Panc1 (cell line): ENCODE measurements around the gene TREM1. TPM values are rescaled to one million over a fixed set of nuclear protein-coding genes. Genes with fewer than 3 reads are reported as not detected.

Experiments
- ATAC-seq: fragments of 200-7000 bp; cut with Tn5 transposase; 2 replicates; pipeline ENCODE4 v1.9.1; 2020; ENCODE audit warnings: mild to moderate bottlenecking, moderate library complexity
- BruUV-seq: library from RNA; stranded (reverse); fragments of 400-500 nt; replicated peaks from 2 replicates; lab custom pipeline; 2021; lab: Mats Ljungman, UMichigan
- CTCF ChIA-PET: fragments of 300-600 bp; sonication (Branson Sonifier 250); formaldehyde crosslinking; loops from one replicate; lab custom pipeline; 2022; ENCODE audit warnings: antibody characterized with exemption; lab: Charles Lee
- POLR2A ChIA-PET: fragments of 300-600 bp; sonication (Branson Sonifier 250); formaldehyde crosslinking; loops from one replicate; lab custom pipeline; 2022; ENCODE audit warnings: antibody characterized with exemption; lab: Charles Lee
- DNase-seq: peaks from one replicate; pipeline ENCODE4 v3.0.0-alpha.2; 2010; ENCODE audit warnings: low read depth, low spot score
- H3K27ac ChIP-seq: 2 replicates; pipeline ENCODE4 v1.5.1; 2011; ENCODE audit warnings: mild to moderate bottlenecking, low read length, inconsistent platforms
- H3K27me3 ChIP-seq: fragments of 200-500 bp; sonication (Bioruptor generic); 2 replicates; pipeline ENCODE4 v1.6.0; 2014; ENCODE audit warnings: low read length, inconsistent platforms; ENCODE audit not compliant: control insufficient read depth, insufficient read depth
- H3K36me3 ChIP-seq: fragments of 200-500 bp; sonication (Bioruptor generic); 2 replicates; pipeline ENCODE4 v1.5.1; 2014; ENCODE audit warnings: inconsistent platforms, mild to moderate bottlenecking, low read length, moderate library complexity; ENCODE audit not compliant: control insufficient read depth, insufficient read depth
- H3K4me1 ChIP-seq: 2 replicates; pipeline ENCODE4 v1.5.1; 2011; ENCODE audit warnings: inconsistent platforms, mild to moderate bottlenecking, low read length, moderate library complexity; ENCODE audit not compliant: control insufficient read depth, insufficient read depth
- H3K4me3 ChIP-seq, 2 experiments: 2 replicates each; pipeline ENCODE4 v1.5.1; 2011 to 2012; ENCODE audit warnings: low read depth in 2 of 2, low read length in 2 of 2, mild to moderate bottlenecking in 2 of 2, inconsistent platforms in 1 of 2, moderate library complexity in 1 of 2
- H3K9me3 ChIP-seq: fragments of 200-500 bp; sonication (Bioruptor generic); 2 replicates; pipeline ENCODE4 v1.5.1; 2014; ENCODE audit warnings: low read depth, mild to moderate bottlenecking, inconsistent platforms, low read length, moderate library complexity; ENCODE audit not compliant: control insufficient read depth, insufficient read depth
- POLR2AphosphoS5 ChIP-seq: IDR thresholded peaks from 2 replicates; pipeline ENCODE4 v1.6.1; 2012; ENCODE audit warnings: mild to moderate bottlenecking, low read depth, low read length, moderate library complexity
- SIN3A ChIP-seq: IDR thresholded peaks from 2 replicates; pipeline ENCODE4 v1.6.1; 2012; ENCODE audit warnings: low read depth, mild to moderate bottlenecking, low read length, moderate library complexity, borderline replicate concordance; ENCODE audit not compliant: insufficient read depth
- TCF7L2 ChIP-seq: IDR thresholded peaks from 2 replicates; pipeline ENCODE4 v1.6.1; 2011; ENCODE audit warnings: mild to moderate bottlenecking, low read depth, low read length, inconsistent platforms
- in situ Hi-C: cut with HindIII; loops from 2 replicates; pipeline ENCODE4 v1.10.0; 2016; ENCODE audit warnings: low sequenced_read_pairs, low pct_unique_long_range_greater_than_20kb
- intact Hi-C: fragments of 100-400 bp; cut with micrococcal nuclease; formaldehyde crosslinking; loops from one replicate; pipeline ENCODE4 v1.10.0; 2022; ENCODE audit not compliant: unreplicated experiment
- total RNA-seq: library from RNA; stranded (reverse); gene quantifications from one replicate; pipeline ENCODE4 v1.2.1, GENCODE V29; 2021; ENCODE audit not compliant: unreplicated experiment
- TF ChIP-seq, protein P1 (sequence below), 2 experiments: IDR thresholded peaks; 2 replicates each; pipeline ENCODE4 v1.6.1; 2011 to 2012; ENCODE audit warnings: low read depth in 2 of 2, control low read depth in 1 of 2, low read length in 1 of 2, mild to moderate bottlenecking in 1 of 2, moderate library complexity in 1 of 2; ENCODE audit not compliant: insufficient read depth in 1 of 2
- TF ChIP-seq, protein P2 (sequence below): fragments of 450-650 bp; IDR thresholded peaks from 2 replicates; pipeline ENCODE4 v1.5.1; 2017; ENCODE audit warnings: mild to moderate bottlenecking

The TREM1 gene
- total RNA-seq, 1 experiment from 2014 or later: not detected

DNA sequence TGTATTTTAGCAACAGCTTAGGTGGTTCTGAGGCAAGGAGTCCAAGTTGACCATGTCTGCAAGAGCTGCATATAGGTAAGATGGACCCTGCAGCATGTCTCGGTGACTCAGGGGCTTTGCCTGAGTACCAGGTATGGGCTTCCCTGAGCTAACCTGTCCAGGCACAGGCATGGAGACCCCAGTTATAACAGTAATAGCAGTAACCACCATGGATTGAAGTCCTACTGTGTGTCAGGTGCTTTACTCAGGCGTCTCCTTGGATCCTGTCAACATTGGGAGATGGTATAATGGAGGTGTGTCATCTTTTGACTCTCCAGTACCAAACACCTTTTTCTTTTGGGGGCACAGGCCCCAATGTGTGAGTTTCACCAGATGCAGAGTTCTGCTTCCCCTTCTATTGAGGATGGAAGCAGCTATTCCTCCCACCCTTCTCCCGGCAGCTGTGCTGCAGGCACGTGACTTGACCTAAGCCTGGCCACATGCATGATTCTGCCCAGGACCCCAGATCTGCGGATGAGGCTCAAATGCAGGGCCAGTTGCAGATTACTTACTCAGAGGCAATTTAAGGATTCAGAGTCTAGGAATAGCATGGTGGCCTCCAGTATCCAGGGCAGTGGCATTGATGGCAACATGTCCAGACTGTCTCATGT lies 13.8 kb downstream of the TREM1 start:
- ATAC-seq (no peak), DNase-seq (no peak)
- no TSS peak for BruUV-seq
- intact Hi-C loops (no loop called here), in situ Hi-C loops (no loop called here)
- Histone ChIP-seq H3K4me1 (no peaks in the 10 kb centered on the region), H3K4me3 (no peak overlapping the region), H3K36me3 (no peaks in the 10 kb centered on the region), H3K27me3 (peaks cover 13% of the 10 kb centered on the region), H3K9me3 (no peaks in the 10 kb centered on the region), H3K27ac (no peak overlapping the region)
- TF ChIP-seq, protein P1, sequence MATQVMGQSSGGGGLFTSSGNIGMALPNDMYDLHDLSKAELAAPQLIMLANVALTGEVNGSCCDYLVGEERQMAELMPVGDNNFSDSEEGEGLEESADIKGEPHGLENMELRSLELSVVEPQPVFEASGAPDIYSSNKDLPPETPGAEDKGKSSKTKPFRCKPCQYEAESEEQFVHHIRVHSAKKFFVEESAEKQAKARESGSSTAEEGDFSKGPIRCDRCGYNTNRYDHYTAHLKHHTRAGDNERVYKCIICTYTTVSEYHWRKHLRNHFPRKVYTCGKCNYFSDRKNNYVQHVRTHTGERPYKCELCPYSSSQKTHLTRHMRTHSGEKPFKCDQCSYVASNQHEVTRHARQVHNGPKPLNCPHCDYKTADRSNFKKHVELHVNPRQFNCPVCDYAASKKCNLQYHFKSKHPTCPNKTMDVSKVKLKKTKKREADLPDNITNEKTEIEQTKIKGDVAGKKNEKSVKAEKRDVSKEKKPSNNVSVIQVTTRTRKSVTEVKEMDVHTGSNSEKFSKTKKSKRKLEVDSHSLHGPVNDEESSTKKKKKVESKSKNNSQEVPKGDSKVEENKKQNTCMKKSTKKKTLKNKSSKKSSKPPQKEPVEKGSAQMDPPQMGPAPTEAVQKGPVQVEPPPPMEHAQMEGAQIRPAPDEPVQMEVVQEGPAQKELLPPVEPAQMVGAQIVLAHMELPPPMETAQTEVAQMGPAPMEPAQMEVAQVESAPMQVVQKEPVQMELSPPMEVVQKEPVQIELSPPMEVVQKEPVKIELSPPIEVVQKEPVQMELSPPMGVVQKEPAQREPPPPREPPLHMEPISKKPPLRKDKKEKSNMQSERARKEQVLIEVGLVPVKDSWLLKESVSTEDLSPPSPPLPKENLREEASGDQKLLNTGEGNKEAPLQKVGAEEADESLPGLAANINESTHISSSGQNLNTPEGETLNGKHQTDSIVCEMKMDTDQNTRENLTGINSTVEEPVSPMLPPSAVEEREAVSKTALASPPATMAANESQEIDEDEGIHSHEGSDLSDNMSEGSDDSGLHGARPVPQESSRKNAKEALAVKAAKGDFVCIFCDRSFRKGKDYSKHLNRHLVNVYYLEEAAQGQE (IDR thresholded peaks at IDR 0.05; ENCODE audit: insufficient read depth in 1 of 2, low read depth in 2 of 2, low read length in 1 of 2): no peak
- no peak for TF ChIP-seq TCF7L2
- no peak for TF ChIP-seq SIN3A
- no peak for TF ChIP-seq POLR2AphosphoS5
- TF ChIP-seq, protein P2, sequence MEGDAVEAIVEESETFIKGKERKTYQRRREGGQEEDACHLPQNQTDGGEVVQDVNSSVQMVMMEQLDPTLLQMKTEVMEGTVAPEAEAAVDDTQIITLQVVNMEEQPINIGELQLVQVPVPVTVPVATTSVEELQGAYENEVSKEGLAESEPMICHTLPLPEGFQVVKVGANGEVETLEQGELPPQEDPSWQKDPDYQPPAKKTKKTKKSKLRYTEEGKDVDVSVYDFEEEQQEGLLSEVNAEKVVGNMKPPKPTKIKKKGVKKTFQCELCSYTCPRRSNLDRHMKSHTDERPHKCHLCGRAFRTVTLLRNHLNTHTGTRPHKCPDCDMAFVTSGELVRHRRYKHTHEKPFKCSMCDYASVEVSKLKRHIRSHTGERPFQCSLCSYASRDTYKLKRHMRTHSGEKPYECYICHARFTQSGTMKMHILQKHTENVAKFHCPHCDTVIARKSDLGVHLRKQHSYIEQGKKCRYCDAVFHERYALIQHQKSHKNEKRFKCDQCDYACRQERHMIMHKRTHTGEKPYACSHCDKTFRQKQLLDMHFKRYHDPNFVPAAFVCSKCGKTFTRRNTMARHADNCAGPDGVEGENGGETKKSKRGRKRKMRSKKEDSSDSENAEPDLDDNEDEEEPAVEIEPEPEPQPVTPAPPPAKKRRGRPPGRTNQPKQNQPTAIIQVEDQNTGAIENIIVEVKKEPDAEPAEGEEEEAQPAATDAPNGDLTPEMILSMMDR: no peak
- ChIA-PET POLR2A (no interaction called here), CTCF (no interaction called here)

DNA sequence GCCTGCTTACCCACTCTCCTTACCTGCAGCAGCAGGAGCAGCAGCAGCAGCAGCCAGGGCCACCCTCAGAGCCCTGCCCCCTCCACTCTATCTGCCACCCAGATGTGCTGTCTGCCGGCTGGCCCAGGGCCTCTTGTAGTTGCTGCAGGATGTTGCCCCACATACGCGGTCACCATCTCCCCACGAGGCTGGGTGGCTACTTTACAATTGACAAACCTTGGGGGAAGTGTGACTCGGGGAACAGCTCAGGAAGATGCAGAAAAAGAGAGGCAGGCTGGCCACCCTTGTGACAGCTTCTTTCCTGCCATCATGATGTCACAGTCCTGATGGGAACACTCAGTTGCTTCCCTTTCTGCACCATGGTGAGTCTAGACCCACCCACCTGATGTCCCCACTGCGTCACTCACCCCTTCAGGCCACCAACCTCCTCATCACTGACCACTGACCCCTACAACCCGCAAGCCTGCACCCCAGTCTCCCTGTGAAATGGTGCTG lies 14.5 kb downstream of the TREM1 start:
- ChIA-PET CTCF (no interaction called here), POLR2A (no interaction called here)
- no peaks in the 10 kb centered on the region for H3K9me3 ChIP-seq
- ATAC-seq: no peak
- H3K4me3 ChIP-seq: no peak overlapping the region
- BruUV-seq: no TSS peak
- in situ Hi-C loops (no loop called here), intact Hi-C loops (no loop called here)
- TF ChIP-seq, protein P1 (IDR thresholded peaks at IDR 0.05; ENCODE audit: insufficient read depth in 1 of 2, low read depth in 2 of 2, low read length in 1 of 2): no peak
- TF ChIP-seq TCF7L2 (no peak), POLR2AphosphoS5 (no peak), SIN3A (no peak)
- TF ChIP-seq, protein P2: no peak
- no peak overlapping the region for H3K27ac ChIP-seq
- H3K36me3 ChIP-seq: no peaks in the 10 kb centered on the region
- H3K4me1 ChIP-seq: no peaks in the 10 kb centered on the region
- DNase-seq: no peak
- H3K27me3 ChIP-seq: peaks cover 13% of the 10 kb centered on the region
